MCF 10A (cell line): ENCODE measurements around the gene DLEC1. TPM values are rescaled to one million over a fixed set of nuclear protein-coding genes. Genes with fewer than 3 reads are reported as not detected.

Source experiments
- BruUV-seq: library from RNA; stranded (reverse); fragments of 400-500 nt; replicated peaks from 2 replicates; lab custom pipeline; 2021; lab: Mats Ljungman, UMichigan
- CTCF ChIA-PET: fragments of 300-600 bp; sonication (Branson Sonifier 250); formaldehyde crosslinking; extraction: SDS; loops from one replicate; lab custom pipeline; 2021; ENCODE audit warnings: antibody characterized with exemption, inconsistent platforms; lab: Yijun Ruan, JAX
- POLR2A ChIA-PET: fragments of 300-600, 350-650 bp; sonication (Branson Sonifier 250); formaldehyde crosslinking; extraction: SDS; loops from one replicate; lab custom pipeline; 2020; ENCODE audit warnings: antibody characterized with exemption, inconsistent platforms; lab: Yijun Ruan, JAX
- DNase-seq: peaks from one replicate; pipeline ENCODE4 v3.0.0-alpha.2; 2018; ENCODE audit not compliant: unreplicated experiment
- H3K27ac Mint-ChIP-seq: one replicate; pipeline ENCODE4 v1.8.0; 2022; ENCODE audit warnings: mild to moderate bottlenecking, low read depth, mixed read lengths; ENCODE audit not compliant: unreplicated experiment
- H3K27me3 Mint-ChIP-seq: one replicate; pipeline ENCODE4 v1.8.0; 2022; ENCODE audit warnings: mixed read lengths; ENCODE audit not compliant: insufficient read depth, unreplicated experiment
- H3K36me3 Mint-ChIP-seq: one replicate; pipeline ENCODE4 v1.8.0; 2022; ENCODE audit warnings: mild to moderate bottlenecking, moderate library complexity, mixed read lengths; ENCODE audit not compliant: insufficient read depth, unreplicated experiment
- H3K4me1 Mint-ChIP-seq: one replicate; pipeline ENCODE4 v1.8.0; 2022; ENCODE audit warnings: mixed read lengths; ENCODE audit not compliant: insufficient read depth, unreplicated experiment
- H3K4me3 Mint-ChIP-seq: one replicate; pipeline ENCODE4 v1.8.0; 2022; ENCODE audit warnings: mild to moderate bottlenecking, moderate library complexity, mixed read lengths; ENCODE audit not compliant: unreplicated experiment
- H3K9me3 Mint-ChIP-seq: one replicate; pipeline ENCODE4 v1.8.0; 2022; ENCODE audit warnings: mixed read lengths; ENCODE audit not compliant: unreplicated experiment
- intact Hi-C: fragments of 100-400 bp; cut with micrococcal nuclease; formaldehyde crosslinking; loops from 2 replicates; pipeline ENCODE4 v1.14.1; 2022
- total RNA-seq: library from RNA; stranded (reverse); gene quantifications from 2 replicates; pipeline ENCODE4 v1.2.3, GENCODE V29; 2022
- TF ChIP-seq, protein P1 (sequence below): fragments of 200-600 bp; IDR thresholded peaks from one replicate; pipeline ENCODE4 v1.8.0; 2022; ENCODE audit warnings: antibody characterized with exemption, mild to moderate bottlenecking; ENCODE audit not compliant: unreplicated experiment

DLEC1 gene
- total RNA-seq, 1 experiment from 2014 or later, result 1.3 TPM

DNA sequence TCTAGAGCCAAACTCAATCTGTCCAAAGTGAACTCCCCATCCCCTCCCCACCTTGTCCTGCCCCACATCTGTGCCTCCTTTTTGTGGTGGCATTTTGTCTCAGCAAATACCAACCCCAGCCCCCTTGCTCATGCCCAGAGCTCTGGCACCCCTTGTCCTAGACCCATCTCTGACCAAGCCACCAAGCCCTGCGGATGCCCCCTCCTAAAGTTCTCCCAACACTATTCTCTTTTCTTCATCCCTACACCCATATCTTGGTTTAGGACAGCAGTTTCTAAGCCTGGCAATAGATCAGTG is 80.2 kb downstream of the DLEC1 start:
- intact Hi-C loops, result loop anchor here (5.0 kb wide), 1 partner anchor 228 kb away; the partner anchor contains the start of gene XYLB
- no peak overlapping the region for H3K4me3 Mint-ChIP-seq
- TF ChIP-seq, protein P1, sequence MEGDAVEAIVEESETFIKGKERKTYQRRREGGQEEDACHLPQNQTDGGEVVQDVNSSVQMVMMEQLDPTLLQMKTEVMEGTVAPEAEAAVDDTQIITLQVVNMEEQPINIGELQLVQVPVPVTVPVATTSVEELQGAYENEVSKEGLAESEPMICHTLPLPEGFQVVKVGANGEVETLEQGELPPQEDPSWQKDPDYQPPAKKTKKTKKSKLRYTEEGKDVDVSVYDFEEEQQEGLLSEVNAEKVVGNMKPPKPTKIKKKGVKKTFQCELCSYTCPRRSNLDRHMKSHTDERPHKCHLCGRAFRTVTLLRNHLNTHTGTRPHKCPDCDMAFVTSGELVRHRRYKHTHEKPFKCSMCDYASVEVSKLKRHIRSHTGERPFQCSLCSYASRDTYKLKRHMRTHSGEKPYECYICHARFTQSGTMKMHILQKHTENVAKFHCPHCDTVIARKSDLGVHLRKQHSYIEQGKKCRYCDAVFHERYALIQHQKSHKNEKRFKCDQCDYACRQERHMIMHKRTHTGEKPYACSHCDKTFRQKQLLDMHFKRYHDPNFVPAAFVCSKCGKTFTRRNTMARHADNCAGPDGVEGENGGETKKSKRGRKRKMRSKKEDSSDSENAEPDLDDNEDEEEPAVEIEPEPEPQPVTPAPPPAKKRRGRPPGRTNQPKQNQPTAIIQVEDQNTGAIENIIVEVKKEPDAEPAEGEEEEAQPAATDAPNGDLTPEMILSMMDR, result no peak
- no peak for DNase-seq
- H3K27ac Mint-ChIP-seq, result no peak overlapping the region
- H3K27me3 Mint-ChIP-seq, result peaks cover 12% of the 10 kb centered on the region
- ChIA-PET CTCF (interaction anchor here (0.5 to 4.4 kb wide), 16 partner anchors 10 to 264 kb away, joined by 3 to 33 read pairs (median 4); partner anchors contain the start of gene XYLB), POLR2A (interaction anchor here (1.2 to 1.8 kb wide), 3 partner anchors 9 to 128 kb away, joined by 3 to 8 read pairs (median 7); partner anchors contain the start of gene ACAA1)
- peaks cover 34% of the 10 kb centered on the region for H3K36me3 Mint-ChIP-seq
- BruUV-seq, result no TSS peak
- no peaks in the 10 kb centered on the region for H3K9me3 Mint-ChIP-seq
- no peaks in the 10 kb centered on the region for H3K4me1 Mint-ChIP-seq

GRCh38 chr3:38119821-38120692 is 81.0 kb downstream of the DLEC1 start:
- Mint-ChIP-seq H3K36me3 (peaks cover 39% of the 10 kb centered on the region), H3K4me1 (peaks cover 5% of the 10 kb centered on the region), H3K4me3 (no peak overlapping the region), H3K27me3 (peaks cover 9% of the 10 kb centered on the region), H3K27ac (no peak overlapping the region), H3K9me3 (no peaks in the 10 kb centered on the region)
- no TSS peak for BruUV-seq
- CTCF ChIA-PET, result interaction anchor here (0.5 to 4.4 kb wide), 11 partner anchors 11 to 358 kb away, joined by 3 to 33 read pairs (median 4); partner anchors contain the start of gene XYLB
- POLR2A ChIA-PET, result interaction anchor here (0.5 to 2.0 kb wide), 4 partner anchors 8 to 130 kb away, joined by 3 to 6 read pairs (median 3); partner anchors contain the start of gene ACAA1
- TF ChIP-seq, protein P1, result no peak
- intact Hi-C loops, result loop anchor here (5.0 kb wide), 1 partner anchor 227 kb away; the partner anchor contains the start of gene XYLB
- no peak for DNase-seq

- CTCF ChIA-PET, result interaction anchor here (0.6 to 4.4 kb wide), 6 partner anchors 10 to 224 kb away, joined by 3 to 33 read pairs (median 5); partner anchors contain the start of gene XYLB
Observed at GRCh38 chr3:38120693-38121450, 81.9 kb downstream of the DLEC1 start.

More at GRCh38 chr3:38120693-38121450, 81.9 kb downstream of the DLEC1 start:
- no peak for DNase-seq
- H3K27ac Mint-ChIP-seq, result no peak overlapping the region
- intact Hi-C loops, result no loop called here
- H3K4me1 Mint-ChIP-seq, result peaks cover 13% of the 10 kb centered on the region
- POLR2A ChIA-PET, result interaction anchor here (0.6 to 2.0 kb wide), 2 partner anchors 16 to 33 kb away, joined by 3 to 6 read pairs; partner anchors contain the start of gene ACAA1
- BruUV-seq, result no TSS peak
- peaks cover 1% of the 10 kb centered on the region for H3K27me3 Mint-ChIP-seq
- TF ChIP-seq, protein P1, result no peak
- H3K36me3 Mint-ChIP-seq, result peaks cover 47% of the 10 kb centered on the region
- no peaks in the 10 kb centered on the region for H3K9me3 Mint-ChIP-seq
- no peak overlapping the region for H3K4me3 Mint-ChIP-seq
